Measurements from ENCODE around the gene ZDHHC14.
"Not testable (repeated sequence)": the region's sequence is repeated elsewhere in the genome, so short reads cannot be mapped to it uniquely, and the experiment has no call there.

Gene ZDHHC14

DNA sequence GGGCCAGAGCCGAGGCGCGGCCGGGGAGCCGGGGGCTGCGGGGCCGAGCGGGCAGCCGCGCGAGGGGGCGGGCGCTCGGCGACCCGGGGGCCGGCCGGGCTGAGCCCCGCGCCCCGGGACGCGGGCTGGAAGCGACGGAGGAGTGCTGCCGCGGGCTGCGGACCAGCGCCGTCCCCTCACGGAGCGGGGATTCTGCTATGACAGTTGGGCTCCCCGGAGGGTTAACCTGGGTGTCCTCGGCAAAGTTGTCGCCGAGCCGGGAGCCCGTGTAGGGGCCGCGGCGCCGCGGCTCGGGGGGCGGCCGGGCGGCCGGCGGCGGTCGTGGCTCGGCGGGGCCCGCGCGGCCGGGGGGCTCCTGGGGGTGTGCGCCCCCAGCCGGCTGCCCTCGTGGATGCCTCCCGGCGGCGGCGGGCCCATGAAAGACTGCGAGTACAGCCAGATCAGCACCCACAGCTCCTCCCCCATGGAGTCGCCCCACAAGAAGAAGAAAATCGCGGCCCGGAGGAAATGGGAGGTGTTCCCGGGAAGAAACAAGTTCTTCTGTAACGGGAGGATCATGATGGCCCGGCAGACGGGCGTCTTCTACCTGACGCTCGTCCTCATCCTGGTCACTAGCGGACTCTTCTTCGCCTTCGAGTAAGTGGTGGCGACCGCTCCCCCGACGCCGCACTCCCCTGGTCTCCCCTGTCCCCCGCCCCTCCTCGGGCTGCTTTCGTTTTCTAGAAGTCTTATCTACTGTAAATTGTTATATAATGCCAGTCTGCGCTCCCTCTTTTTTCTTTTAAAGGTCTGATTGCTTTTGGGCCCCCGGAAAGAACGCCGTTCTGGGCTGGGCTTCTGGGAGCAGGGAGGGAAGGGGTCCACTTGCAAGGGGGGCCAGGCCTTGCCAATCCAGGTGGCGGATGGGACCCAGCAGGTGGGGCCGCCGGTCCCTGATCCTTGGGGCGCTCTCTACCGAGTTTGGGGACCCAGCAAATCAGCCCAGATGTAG, 936 bp downstream of the ZDHHC14 start:
- peak; percentile 28 to 47 for DNase-seq

- DNase-seq = no peak
Measured at GRCh38 chr6:157382821-157383220, 1.8 kb downstream of the ZDHHC14 start.

GRCh38 chr6:157383471-157383870, 2.5 kb downstream of the ZDHHC14 start:
- DNase-seq = no peak

GRCh38 chr6:157384962-157385361, 4.0 kb downstream of the ZDHHC14 start:
- DNase-seq = not testable (repeated sequence)

DNA sequence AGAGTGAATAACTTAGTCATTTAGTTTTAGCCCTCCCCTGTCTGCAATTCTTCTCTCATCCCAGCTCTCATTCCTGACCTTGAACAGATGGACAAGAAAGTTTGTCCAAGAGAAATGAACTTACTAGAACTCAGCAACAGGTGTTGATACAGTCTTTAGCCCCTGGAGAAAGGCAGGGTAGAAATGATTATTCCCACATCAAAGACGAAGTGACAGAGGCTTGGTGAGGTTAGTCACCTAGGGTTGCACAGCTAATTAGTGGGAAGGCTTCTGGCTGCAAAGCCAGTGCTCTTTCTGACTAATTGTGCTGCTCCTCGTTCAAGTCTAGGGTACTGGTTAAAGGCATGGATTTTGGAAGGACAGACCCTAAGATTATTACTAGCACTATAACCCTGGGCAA, 4.5 kb downstream of the ZDHHC14 start:
- DNase-seq = no peak

DNA sequence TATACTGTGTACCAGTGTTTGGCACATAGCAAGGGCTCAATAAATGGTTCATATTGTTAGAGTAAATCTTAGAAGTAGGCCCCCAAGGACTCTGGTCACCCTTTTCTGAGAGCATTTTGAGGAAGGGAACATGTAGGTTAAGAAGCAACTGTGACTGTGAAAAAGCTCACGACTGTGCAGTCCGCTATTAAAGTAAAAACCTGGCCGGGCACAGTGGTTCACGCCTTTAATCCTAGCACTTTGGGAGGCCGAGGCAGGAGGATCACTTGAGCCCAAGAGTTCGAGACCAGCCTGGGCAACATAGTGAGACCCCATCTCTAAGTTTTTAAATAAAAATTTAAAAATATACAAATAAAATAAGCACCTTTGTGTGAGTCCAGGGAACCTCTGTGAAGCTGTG, 5.0 kb downstream of the ZDHHC14 start:
- DNase-seq = no peak

- DNase-seq = no peak
Measured at GRCh38 chr6:157386454-157386853, 5.5 kb downstream of the ZDHHC14 start.

- DNase-seq = no peak
Measured at GRCh38 chr6:157388924-157389323, 7.9 kb downstream of the ZDHHC14 start.

DNA sequence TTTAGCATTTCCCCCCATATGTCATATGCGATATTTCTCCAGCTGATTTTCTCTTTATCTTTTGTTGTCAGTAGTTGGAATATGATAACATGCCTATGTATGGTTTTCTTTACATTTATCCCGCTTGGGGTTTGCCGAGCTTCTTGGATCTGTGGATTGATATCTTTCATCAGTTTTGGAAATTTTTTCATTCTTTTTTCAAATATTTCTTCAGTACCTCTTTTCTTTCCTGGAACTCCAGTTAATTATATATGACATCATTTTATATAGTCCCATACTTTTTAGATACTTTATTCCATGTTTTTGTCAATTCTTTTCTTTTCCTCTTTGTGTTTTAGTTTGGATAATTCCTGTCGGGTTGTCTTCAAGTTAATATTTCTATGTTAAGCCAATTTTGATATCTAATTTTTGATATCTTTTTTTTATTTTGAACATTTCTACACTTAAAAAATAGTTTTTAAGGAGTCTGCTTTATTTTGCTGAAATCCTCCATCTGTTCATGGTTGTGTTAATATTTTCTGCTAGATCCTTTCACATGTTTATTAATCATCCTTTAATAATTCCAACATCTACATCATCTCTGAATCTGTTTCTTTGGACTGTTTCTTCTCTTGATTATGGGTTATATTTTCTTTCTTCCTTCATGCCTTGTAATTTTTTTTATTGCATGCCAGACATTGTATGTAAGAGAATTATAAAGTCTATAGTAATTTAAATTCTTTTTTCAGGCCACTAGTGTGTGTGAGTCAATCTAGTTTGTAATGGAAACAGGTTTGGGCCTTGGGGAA, 9.5 kb downstream of the ZDHHC14 start:
- DNase-seq = no peak

DNA sequence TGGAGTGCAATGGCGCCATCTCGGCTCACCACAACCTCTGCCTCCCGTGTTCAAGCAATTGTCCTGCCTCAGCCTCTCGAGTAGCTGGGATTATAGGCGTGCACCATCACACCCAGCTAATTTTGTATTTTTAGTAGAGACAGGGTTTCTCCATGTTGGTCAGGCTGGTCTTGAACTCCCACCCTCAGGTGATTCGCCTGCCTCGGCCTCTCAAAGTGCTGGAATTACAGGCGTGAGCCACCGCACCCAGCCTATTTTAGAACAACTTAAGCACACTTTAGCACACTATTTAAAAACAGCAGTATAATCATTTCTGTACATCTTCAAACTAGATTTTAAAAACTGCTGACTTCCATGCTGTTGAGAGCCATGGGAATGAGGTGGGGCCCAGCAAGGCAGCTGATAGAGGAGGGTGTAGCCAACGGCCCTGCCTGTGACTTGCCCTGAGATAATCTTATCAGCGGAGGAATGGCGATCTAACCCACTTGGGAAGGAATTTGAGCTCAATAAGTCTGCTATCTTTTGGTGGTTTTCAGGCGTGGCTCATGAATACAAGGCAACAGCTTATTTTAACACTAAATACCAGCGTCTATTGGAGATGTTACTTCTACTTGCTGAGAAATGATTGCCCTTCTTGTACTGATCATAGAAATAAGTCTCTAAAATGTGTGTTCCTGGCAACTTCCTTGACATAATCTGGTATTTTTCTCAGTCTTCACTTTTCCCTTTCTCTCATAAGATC, 12.1 kb downstream of the ZDHHC14 start:
- no peak for DNase-seq

DNA sequence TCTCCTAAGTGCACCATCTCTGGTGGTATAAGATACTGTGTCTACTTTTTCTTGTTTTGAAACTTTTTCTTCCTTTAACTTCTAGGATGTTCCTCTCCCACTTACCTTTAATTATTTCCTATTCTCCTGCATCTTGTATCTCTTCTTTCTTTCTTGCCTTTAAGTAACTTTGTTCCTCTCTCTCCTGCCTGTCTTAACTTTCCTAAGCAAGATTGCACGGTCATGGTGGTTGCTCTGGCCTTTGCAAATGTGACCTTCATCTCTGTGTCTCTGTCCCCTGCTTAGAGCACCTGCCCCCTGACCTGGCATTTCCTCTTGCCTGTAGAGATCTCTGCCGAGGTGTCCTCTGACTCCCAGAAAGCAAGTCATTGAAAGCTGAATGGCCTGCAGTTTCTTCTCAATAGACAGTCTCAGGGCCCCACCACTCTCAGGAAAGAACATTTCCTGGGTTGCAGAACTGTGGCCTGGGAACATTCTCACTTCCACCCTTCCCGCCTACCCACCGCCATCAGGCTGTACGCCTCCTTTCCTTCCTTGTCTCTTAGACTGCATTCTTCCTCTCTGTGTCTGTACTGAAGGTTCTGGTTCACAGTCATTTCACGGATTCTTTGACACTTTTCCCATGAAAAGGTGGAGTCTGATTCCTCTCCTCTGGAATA, 12.8 kb downstream of the ZDHHC14 start:
- DNase-seq = no peak

DNA sequence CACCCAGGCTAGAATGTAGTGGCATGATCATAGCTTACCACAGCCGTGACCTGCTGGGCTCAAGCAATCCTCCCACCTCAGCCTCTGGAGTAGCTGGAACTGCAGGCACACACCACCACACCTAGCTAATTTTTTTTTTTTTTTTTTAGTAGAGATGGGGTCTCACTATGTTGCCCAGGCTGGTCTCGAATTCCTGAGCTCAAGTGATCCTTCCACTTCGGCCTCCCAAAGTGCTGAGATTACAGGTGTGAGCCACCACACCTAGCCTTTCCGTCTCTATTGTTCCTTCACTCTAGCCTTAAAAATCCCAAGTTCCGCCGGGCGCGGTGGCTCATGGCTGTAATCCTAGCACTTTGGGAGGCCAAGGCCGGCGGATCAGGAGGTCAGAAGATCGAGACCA, 14.2 kb downstream of the ZDHHC14 start:
- not testable (repeated sequence) for DNase-seq

DNA sequence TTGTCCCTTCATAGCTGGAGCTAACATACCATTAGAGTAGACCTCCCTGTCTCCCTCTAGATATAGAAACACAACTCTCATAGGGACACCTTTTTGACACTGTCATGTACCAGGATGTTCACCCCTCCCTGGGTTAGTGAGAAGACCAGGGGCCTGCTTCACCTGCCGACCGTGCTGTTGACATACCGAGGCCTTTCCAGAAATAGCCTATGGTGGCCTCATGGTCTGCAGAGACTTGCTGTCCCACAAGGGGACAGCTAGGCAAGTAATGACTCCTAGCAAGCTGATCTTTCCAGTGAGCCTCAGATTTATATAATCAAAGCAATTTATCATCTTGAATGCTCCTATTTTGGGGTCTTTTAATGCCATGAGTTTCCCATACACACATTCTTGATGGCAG, 15.0 kb downstream of the ZDHHC14 start:
- DNase-seq = no peak

DNA sequence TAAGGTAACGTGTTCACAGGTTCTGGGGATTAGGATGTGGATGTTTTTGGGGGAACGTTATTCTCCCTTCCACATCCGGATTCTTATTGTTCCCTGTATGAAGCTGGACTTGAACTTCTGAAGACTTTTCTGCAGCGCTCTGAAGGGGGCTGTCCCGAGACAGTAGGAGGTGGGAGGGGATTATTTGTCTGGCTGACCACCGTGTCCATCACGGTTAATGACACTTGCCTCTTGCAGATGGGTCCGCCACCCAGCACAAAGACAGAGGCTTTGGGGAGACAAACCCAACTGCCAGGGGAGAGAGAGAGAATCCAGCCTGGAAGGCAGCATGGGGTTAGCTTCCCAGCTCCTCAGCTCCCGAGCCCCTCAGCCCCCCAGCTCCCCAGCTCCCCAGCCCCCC, 16.7 kb downstream of the ZDHHC14 start:
- DNase-seq = no peak

GRCh38 chr6:157398151-157398550, 17.2 kb downstream of the ZDHHC14 start:
- DNase-seq = no peak

GRCh38 chr6:157400676-157401075, 19.7 kb downstream of the ZDHHC14 start:
- no peak for DNase-seq

- DNase-seq = no peak
Measured at GRCh38 chr6:157401734-157402338, 20.8 kb downstream of the ZDHHC14 start.

- no peak for DNase-seq
Measured at GRCh38 chr6:157402996-157403685, 22.2 kb downstream of the ZDHHC14 start.

- no peak for DNase-seq
Measured at GRCh38 chr6:157403686-157404051, 22.7 kb downstream of the ZDHHC14 start.

DNA sequence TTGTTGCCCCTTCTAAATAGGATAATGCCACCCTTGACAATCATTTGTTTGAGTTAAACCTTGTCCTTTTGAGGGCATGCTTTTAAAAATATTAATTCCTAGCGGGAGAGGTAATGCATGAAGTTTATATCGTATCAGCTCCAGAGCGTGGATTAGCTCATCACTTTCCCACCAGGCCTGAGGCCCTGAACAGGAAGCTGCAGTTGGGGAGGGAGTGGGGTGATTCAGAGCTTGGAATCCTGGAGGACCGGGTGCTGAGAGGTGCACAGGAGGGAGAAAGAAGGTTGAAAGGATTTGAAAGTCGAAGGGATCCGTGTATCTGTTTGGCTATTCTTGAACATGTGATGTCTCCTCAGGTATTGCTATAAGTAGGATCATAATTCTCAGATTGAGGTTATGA, 25.0 kb downstream of the ZDHHC14 start:
- no peak for DNase-seq

DNA sequence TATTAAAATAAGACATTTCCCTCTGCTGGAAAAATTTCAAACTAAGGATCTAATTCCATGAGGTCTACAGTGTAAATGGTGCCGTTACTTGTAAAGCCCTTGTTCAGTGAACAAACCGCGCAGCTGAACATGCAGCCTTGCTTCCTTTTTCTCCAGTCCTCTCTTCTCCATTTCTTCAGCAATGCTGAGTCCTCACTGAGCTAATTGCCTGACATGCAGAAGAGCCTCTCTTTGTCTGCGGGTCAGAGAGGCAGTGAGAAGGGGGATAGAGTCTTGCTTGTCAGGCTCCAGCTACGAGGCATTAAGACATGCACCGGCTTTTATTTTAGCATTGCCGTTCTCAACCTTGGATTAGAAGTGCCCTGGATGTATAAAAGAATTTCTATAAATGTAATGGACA, 25.7 kb downstream of the ZDHHC14 start:
- no peak for DNase-seq

- DNase-seq = no peak
Measured at GRCh38 chr6:157407646-157408045, 26.7 kb downstream of the ZDHHC14 start.
